Measurements from ENCODE around the gene IRX2.

Gene IRX2

GRCh38 chr5:2711446-2712425 lies 39.7 kb downstream of the IRX2 start:
- FAIRE-seq, result no peak

- FAIRE-seq, result no peak
Measured at GRCh38 chr5:2710910-2711309, 40.6 kb downstream of the IRX2 start.

- no peak for FAIRE-seq
Measured at GRCh38 chr5:2709976-2710689, 41.3 kb downstream of the IRX2 start.

GRCh38 chr5:2708751-2709150 lies 42.7 kb downstream of the IRX2 start:
- FAIRE-seq, result no peak

GRCh38 chr5:2708132-2708531 lies 43.3 kb downstream of the IRX2 start:
- no peak for FAIRE-seq

- no peak for FAIRE-seq
Measured at GRCh38 chr5:2705861-2706260, 45.6 kb downstream of the IRX2 start.

GRCh38 chr5:2704806-2705645 lies 46.5 kb downstream of the IRX2 start:
- no peak for FAIRE-seq

GRCh38 chr5:2704111-2704510 lies 47.4 kb downstream of the IRX2 start:
- FAIRE-seq, result no peak

GRCh38 chr5:2703615-2704014 lies 47.9 kb downstream of the IRX2 start:
- no peak for FAIRE-seq

GRCh38 chr5:2703041-2703440 lies 48.4 kb downstream of the IRX2 start:
- no peak for FAIRE-seq

- no peak for FAIRE-seq
Measured at GRCh38 chr5:2702096-2702879, 49.2 kb downstream of the IRX2 start.

- FAIRE-seq, result no peak
Measured at GRCh38 chr5:2701592-2701991, 49.9 kb downstream of the IRX2 start.

GRCh38 chr5:2700876-2701275 lies 50.6 kb downstream of the IRX2 start:
- no peak for FAIRE-seq

- FAIRE-seq, result no peak
Measured at GRCh38 chr5:2699686-2700085, 51.8 kb downstream of the IRX2 start.

GRCh38 chr5:2699231-2699630 lies 52.2 kb downstream of the IRX2 start:
- no peak for FAIRE-seq

- no peak for FAIRE-seq
Measured at GRCh38 chr5:2698581-2698980, 52.9 kb downstream of the IRX2 start.

GRCh38 chr5:2697446-2698200 lies 53.9 kb downstream of the IRX2 start:
- FAIRE-seq, result no peak

- FAIRE-seq, result no peak
Measured at GRCh38 chr5:2697041-2697440, 54.4 kb downstream of the IRX2 start.

Data from G401.6 (cell line).